Measurements from ENCODE around the gene ULBP2.
"Not testable (repeated sequence)": the region's sequence is repeated elsewhere in the genome, so short reads cannot be mapped to it uniquely, and the experiment has no call there.

ULBP2 gene

GRCh38 chr6:149925974-149926777, 15.6 kb upstream of the ULBP2 start:
- peak; percentile 58 to 64 for DNase-seq (ENCODE audit: low read depth in 2 of 2)

DNA sequence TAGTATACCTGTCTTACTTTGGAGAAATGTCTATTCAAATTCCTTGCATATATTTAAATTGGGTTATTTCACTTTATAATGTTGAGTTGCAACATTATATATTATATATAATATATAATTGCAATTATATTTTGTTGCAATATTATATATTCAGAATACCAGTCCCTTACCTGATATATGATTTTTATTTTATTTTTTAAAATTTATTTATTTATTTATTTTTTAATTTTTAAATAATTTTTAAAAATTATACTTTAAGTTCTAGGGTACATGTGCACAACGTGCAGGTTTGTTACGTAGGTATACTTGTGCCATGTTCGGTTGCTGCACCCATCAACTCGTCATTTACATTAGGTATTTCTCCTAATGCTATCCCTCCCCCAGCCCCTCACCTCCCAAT, 14.8 kb upstream of the ULBP2 start:
- DNase-seq (ENCODE audit: low read depth in 2 of 2) = not testable (repeated sequence)

DNA sequence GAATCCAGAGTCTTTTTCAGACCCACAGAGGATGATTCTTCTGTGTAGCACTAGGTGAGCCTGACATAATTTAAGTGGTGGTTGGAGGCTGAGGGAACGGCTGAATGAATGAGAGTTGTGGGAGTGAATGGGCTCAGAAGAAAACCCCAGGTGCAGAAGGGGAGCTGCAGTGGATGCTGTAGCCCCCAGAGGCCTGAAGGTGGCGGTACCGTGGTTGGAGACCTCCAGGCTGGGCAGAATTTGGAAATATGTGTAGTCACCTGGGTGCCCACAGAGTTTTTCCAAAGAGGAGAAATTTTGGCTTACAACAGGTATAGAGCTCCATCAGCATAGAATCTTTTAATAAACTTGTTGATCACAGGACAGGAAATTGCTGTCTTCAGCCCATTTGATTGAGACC, 12.4 kb upstream of the ULBP2 start:
- no peak for DNase-seq (ENCODE audit: low read depth in 2 of 2)

GRCh38 chr6:149931501-149931900, 10.3 kb upstream of the ULBP2 start:
- no peak for DNase-seq (ENCODE audit: low read depth in 2 of 2)

DNA sequence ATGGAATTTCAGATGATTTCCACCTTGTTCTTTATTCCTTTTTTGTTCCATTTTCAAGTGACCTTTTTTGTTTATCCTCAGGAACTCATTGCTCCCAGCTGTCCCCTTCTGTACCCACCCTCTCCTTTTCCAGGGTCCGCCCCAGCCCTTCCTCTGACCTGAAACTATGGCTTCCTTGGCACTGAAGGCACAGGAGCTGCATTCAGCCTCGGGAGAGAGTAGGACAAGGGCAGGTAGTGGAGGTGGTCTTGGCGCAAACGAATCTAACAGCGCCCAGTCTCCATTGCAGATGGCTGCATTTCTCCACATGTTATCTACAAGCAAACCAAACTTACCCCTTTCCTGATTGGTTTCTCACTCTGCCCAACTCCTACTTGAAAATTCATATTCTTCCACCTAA, 8.8 kb upstream of the ULBP2 start:
- DNase-seq (ENCODE audit: low read depth in 2 of 2) = no peak

- no peak for DNase-seq (ENCODE audit: low read depth in 2 of 2)
Measured at GRCh38 chr6:149933461-149933860, 8.4 kb upstream of the ULBP2 start.

- peak in 1 of 2 donors; percentile 26 for DNase-seq (ENCODE audit: low read depth in 2 of 2)
Measured at GRCh38 chr6:149934249-149935156, 7.3 kb upstream of the ULBP2 start.

GRCh38 chr6:149935246-149935645, 6.6 kb upstream of the ULBP2 start:
- no peak for DNase-seq (ENCODE audit: low read depth in 2 of 2)

DNA sequence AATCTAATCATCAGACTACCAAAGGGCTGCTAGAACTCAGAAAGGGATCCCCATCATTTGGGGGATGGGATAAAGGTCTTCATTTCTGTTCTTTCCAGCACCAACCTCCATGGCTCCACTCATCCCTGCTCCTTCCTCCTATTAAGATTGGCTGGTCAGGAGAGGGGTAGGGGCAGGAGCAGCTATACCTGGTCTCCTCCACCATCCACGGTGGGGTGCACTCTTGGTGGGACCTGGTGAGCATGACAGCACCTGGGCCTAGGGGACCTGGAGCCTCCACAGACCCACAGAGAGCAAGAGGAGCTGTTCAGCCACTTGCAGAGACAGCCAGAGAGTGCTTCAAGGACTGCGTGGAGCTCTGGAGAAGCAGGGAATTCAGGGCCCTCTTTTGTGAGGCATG, 6.1 kb upstream of the ULBP2 start:
- DNase-seq (ENCODE audit: low read depth in 2 of 2) = no peak

DNA sequence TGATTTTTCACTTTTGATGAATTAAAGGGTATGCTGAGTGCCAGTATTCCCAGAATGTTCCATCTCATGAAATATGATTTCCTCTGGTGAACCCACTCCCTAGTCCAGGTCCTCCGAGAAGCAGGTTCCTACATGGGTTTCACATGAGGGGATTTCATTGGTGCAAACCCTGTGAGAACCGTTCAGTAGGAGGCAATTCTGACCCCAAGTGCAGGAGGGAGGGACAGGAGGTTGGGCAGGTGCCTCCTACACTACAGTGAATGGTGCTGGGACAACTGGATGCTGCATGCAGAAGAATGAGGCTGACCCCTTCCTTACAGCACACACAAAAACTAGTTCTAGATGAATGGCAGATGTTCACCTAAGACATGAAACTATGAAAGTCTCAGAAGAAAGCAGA, 5.1 kb upstream of the ULBP2 start:
- DNase-seq (ENCODE audit: low read depth in 2 of 2) = no peak

- not testable (repeated sequence) for DNase-seq (ENCODE audit: low read depth in 2 of 2)
Measured at GRCh38 chr6:149938013-149938570, 3.7 kb upstream of the ULBP2 start.

DNA sequence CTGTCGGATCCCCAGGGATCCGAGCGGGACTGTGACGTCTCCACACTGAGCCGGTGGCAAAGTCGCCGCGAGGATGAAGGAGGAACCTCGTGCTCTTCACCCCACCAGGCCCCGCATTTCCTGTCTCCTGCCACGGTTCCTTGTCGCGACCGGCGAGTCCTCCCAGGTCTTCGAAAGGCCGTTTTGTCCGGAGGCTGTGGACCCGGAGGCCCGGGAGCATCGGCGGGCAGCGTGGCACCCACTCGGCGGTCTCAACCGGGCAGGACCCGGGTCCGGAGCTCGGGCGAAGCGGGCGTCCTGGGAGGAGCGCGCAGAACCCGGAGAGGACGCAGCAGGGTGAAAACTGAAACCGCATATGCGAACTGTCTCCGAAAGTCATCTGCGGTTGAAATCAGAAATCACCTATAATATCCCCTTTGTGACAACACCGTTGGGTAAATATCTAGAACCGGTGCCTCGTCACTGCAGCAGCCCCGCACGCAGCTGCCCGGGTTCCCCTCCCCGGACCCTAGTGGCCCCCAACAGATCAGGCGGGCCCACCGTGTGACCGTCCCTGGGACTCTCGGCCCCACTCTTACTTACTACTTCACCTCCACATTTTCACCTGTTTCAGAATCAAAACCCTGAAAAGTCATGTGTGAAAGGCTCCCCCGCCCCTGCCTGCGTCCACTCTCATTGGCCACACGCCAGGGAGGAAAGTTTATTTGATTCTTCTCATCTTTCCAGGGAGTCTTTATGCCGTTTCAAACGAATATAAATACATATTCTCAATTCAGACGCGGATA, 3.1 kb upstream of the ULBP2 start:
- DNase-seq (ENCODE audit: low read depth in 2 of 2) = peak in 1 of 2 donors; percentile 28

DNA sequence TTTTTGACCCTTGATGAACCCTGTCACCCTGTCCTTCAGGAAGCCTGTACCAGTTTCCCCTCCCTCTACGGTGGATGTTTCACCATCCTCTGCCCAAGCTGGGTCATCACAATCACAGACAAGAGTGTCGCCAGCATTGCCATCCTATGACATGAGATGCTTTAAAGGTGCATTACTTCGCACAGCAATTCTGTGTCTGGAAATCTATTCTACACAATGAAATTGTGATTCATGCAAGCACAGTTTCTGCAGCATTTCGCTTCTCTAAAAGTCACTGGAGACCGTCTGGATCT, 2.5 kb upstream of the ULBP2 start:
- DNase-seq (ENCODE audit: low read depth in 2 of 2) = no peak

DNA sequence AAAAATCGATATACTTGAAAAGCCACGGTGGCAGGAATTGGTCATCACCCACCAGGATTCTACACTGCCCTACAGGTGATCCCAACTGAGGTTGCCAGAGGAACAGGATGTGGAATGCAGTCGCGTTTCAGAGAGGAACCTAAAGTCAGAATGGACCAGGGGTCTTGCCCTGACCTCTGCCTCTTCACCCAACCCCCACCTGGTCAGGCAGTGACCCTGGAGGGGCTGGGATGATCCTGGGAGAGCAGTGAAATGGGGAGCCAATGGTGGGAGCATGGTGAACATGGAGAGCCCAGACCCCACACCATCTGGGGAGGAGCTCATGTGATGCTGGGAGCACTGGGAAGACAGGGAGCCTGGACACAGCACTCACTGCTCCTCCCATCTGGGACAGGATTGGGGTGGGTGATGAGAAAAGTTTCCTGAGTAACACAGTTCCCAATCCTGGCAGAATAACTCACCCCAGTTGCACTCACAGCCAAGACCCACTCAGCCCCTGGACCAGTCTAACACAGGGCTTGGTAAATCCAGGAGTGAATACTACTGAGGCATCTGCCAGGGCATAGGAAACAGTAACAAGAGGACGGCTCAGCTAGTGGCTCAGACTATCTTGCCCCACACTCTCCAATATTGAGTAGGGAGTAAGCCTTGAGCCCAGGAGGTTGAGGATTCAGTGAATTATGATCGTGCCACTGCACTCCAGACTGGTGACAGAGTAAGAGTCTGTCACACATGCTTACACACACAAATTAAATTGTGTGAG, 1.7 kb upstream of the ULBP2 start:
- DNase-seq (ENCODE audit: low read depth in 2 of 2) = no peak

GRCh38 chr6:149940672-149940982, 1.2 kb upstream of the ULBP2 start:
- no peak for DNase-seq (ENCODE audit: low read depth in 2 of 2)

- no peak for DNase-seq (ENCODE audit: low read depth in 2 of 2)
Measured at GRCh38 chr6:149942461-149942829, 631 bp downstream of the ULBP2 start.

- not testable (repeated sequence) for DNase-seq (ENCODE audit: low read depth in 2 of 2)
Measured at GRCh38 chr6:149943321-149943720, 1.5 kb downstream of the ULBP2 start.

- DNase-seq (ENCODE audit: low read depth in 2 of 2) = not testable (repeated sequence)
Measured at GRCh38 chr6:149945276-149945675, 3.5 kb downstream of the ULBP2 start.

- DNase-seq (ENCODE audit: low read depth in 2 of 2) = not testable (repeated sequence)
Measured at GRCh38 chr6:149946631-149947030, 4.8 kb downstream of the ULBP2 start.

- DNase-seq (ENCODE audit: low read depth in 2 of 2) = not testable (repeated sequence)
Measured at GRCh38 chr6:149947533-149947932, 5.7 kb downstream of the ULBP2 start.

GRCh38 chr6:149948011-149948410, 6.2 kb downstream of the ULBP2 start:
- DNase-seq (ENCODE audit: low read depth in 2 of 2) = no peak

Data from stimulated activated CD8-positive, alpha-beta memory T cell treated with anti-CD3 and anti-CD28 coated beads, Interleukin-15, amount 100 ng/mL, for 48 hours (primary cell).